ENCODE results near the gene MYL12A.

The MYL12A gene

DNA sequence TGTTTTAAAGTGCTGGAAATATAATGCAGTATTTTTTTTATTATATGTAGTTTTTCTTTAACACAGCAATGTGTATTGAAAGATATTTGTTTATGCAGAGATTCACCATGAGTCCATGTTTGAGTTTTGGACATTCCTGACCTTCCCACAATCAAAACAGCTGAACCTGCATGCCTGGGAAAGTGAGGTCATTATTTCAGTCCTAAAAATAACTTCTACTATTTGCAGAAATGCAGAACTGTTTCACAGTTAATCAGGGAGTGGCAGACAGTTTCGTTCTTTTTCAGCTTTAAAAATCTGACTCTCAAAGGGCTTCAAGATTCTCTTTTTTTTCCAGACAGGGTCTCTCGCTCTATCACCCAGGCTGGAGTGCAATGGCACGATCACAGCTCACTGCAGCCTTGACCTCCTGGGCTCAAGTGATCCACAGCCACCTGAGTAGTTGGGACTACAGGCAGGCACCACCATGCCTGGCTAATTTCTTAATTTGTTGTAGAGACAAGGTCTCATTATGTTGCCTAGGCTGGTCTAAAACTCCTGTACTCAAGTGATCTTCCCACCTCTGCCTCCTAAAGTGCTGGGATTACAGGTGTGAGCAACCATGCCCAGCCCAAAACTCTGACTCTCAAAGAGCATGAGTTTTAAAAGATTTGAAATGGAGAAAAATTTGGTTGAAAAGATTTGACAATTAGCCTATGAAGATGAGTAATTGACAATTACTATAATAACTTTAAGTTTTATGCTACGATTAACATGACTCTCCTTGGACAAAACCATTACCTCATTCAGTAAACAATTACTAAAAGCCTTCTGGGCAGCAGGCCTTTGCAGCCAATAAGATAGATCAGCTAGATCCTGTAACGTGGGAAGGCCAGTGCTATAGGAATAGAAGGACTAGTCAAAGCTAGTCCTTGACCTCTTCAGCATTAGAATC, 9.4 kb downstream of the MYL12A start:
- DNase-seq: no peak

DNA sequence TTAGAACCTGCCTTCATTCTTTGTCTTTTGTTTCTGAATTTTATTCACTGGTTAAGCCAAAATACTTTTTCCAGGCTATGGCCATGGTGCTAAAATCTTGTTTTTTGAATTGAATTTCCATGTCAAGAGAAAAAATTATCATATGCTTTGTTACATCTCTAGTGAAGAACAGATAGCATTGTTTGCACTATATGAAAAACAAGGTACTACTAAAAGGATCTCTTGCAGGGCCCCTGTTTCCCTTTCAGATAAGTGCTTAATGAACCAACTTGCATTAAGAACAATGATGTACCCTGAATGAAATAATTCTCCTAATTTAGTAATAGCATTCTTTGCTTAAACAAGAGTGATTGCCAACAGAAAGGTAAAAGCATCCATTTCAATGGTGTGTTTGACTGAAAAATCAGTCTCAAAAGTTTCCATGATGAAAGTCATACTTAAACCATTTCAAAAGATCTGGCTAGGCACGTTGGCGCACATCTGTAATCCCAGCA, 10.1 kb downstream of the MYL12A start:
- DNase-seq: no peak

DNA sequence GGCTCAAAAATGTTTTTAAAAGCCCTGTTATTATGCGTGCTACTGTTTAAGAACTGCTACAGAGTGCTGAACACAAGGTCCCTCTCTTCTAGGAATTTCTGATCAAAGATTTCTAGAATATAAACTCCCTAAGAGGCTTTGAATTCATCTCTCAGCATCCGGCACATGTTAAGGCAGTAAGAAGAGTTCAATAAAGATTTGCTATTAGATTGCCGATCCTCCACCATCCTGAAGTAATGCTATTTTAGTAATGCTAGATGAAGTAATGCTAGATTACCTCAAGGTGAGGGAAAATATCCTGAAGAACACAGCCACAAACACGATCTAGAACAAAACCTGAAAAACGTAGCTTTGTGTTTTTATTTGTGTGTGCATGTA, 13.4 kb downstream of the MYL12A start:
- DNase-seq: no peak

DNA sequence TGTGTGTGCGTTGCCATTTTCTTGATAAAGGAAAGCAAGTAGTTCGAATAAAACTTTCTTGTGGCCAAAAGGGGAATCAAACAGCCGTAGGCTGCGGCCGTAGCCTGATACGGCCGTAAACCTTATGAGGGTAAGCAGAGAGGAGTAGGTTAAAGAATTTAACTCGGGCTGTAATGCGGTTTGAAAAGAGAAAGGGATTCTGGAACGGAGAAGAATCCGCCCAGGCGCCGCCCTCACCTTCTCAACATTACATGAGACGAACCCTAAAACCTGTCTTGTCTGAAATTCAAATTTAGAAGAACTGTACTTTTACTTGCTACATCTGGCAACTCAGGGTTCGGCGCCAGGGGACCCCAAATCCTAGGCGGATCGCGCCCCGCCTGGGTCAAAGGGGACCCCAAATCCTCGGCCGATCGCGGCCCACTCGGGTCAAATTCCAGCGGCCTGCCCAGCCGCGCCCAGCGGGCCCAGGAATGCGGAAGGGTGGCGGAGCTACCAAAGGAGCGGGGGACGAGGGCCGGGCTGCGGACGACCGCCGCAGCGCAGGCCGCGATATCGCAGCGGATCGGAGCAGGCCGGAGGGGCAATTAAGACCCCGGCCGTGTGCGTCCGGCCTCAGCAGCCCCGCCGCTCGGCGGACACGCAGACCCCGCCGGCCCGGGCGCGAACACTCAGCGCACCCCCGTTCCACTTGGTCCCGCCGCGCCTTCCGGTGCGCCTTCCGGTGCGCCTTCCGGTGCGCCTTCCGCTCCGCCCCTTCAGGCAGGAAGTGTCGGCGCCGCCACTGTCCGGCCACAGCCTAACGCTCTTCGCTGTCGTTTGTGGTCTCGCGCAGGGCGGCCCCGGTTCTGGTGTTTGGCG, 14.0 kb downstream of the MYL12A start, which contains the start of gene MYL12B:
MYL12B (plus strand) TSS at position 761 of the 861 bp plus-strand sequence. CDS start 10,766 bp downstream, outside the sequence.
- peak; percentile 71 for DNase-seq

DNA sequence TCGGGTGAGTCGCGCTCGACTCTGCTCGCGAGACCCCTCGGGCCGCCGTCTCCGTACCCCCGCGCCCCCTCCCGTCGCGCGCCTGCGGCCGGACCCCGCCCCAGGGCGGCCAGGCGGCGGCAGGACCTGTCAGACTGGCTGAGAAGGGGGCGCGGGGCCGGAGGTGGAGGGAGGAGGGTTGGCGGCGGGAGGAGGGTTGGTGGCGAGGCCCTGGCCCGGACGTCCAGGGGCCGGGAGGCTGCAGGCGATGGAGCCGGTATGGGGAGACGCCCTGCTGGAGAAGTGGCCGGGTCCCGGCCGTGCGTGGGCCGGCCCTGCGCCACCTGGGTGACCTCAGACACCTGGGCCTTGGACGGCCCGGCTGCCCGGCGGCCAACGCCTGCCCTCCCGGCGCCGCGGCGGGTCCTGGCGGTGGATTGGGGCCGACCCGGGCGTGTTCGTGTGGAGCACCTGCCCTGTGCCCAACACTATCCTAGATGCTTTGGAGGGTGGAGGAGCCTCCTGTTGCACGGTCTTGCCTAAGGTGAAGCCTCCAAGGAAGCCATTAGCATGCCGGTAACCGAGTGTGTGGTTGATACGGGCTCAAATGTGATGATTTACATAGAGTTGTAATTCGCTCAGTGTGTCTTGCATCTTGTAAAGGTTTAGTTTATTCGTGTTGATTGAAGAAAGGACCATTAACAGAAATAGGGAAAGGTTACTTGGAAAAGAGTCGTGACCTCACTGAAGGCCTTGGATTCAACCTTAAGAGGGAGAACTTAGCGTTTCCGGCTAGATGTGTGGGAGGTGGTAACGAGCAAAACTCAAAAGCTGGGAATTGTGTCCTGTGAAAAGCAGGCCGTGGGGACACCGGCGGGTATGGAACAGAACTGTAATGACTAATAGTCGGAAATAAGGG, 14.9 kb downstream of the MYL12A start:
- DNase-seq: no peak

DNA sequence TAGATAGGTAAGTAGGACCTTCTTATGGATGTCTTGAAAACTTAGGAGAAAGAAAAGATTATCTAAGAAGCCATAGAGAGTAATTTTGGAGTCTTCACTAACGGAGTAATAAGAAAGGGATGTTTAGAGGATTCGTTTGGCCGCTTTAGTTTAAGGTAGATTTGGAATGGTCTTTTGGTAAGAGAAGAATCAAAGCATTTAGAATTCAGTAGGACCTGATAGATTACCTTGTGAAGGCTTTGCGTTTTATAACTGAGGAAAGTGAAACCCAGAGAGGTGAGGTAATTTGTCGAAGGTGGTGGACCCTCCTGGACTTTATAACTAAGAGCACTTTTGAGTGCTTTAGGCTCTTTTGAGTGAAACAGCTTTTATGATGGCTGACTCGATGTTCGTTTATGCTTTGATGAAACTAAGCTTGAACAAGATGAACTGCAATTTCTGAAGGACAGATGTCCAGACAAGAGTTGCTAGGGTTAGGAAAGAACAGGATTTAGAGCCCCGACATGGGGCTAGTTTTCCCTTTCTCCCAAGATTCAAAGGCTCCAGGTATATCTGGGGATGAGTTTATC, 15.6 kb downstream of the MYL12A start:
- no peak for DNase-seq

DNA sequence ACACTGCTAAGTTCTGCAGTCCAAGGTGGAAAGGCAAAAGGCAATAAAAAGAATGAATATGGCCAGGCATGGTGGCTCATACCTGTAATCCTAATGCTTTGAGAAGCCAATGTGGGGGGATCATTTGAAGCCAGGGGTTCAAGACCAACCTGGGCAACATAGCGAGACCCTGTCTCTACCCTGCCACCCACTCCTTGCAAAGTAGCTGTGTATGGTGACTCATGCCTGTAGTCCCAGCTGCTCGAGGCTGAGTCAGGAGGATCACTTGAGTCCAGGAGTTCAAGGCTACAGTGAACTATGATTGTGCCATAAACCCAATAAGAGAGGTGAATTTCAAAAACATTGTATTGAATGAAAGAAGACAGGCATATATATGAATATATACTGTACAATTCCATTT, 16.8 kb downstream of the MYL12A start:
- no peak for DNase-seq

DNA sequence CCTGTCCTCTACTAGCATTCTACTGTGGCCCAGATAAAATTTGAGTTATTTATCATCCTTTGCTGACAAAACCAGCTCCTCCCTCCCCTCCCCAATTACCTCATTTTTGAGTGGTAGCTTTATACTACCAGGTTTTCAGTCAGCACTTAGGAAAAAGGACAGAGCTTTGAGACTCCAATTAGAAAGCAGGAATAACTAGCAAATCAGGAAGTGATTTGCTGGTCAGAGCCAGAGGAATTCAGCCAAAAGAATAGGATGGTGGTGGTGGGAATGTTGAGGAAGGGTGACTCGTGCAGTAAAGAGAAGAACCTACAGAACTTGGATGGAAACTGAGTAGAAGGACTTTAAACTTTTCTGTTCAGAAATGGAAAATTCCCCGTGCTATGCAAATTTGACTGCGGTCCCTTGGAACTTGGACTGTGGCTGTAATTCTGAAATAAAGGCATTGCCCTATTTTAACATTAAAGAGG, 18.0 kb downstream of the MYL12A start:
- no peak for DNase-seq

DNA sequence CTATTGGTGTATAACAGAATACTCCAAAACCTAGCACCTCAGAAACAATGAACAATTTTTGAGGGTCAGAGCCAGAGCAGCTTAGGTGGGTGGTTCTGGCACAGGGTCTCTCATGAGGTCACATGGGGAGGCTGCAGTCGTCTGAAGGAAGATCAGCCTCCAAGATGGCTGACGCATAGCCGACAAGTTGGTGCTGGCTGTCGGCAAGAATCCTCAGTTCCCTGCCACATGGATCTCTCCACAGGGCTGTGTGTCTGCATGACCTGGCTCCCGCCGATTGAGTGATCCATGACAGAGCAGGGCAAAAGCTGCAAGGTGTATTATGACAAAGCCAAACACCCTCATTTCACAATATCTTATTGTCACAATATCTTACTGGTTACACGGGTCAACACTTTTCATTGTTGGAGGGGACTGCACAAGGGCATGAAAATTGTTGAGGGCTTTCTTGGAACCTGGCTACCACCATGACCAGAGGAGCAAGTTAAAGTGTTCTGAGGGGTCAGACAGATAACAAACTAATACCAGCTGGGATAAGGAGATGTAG, 18.5 kb downstream of the MYL12A start:
- DNase-seq: no peak

DNA sequence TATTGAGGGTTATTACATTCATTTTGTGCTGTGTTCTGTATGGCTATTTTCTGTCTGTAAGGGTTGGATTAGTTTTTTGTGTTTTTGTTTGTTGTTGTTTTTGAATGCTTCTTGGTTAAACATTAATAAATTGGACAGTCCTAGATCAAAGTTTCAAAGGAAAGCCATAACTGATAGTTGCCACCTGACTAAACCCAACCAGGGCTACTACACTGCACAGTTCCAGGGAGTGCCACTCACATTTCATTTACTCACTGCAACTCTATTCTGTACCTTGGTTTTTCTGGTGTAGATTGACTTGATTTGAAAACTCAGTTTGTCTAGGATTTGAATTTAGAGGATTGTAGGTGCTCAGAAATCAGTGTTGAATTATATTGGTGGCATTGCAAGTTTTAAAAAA, 20.7 kb downstream of the MYL12A start:
- no peak for DNase-seq

DNA sequence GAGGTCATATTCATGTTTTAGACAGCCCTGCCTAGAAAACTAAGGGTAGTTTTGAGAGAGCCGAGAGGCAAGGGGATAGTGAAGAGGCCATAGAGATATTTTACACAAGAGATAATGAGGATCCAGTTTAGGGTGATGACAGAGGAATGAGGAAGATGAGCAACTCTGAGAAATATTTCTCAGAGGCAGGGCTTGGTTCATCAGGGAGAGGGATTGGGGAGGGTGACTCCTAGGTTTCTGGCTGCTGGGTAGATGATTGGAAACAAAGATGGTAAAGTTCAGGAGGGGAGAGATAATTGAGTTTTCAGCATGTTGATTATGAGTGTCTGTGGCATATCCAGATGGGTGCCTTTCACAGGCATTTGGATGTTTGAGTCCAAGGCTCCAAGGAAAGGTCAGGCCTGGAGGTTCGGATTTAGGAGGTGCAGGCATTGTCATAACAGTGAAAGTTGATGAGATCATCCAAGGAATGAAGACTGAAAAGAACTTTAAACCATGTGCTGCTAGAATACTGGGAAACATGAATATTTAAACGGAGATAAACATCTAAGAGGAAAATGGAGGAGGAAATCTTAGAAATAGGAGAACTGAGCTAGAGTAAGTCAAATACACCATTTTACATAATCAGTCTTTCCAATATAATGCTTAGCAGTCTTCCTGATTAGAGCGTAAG, 21.8 kb downstream of the MYL12A start:
- no peak for DNase-seq

DNA sequence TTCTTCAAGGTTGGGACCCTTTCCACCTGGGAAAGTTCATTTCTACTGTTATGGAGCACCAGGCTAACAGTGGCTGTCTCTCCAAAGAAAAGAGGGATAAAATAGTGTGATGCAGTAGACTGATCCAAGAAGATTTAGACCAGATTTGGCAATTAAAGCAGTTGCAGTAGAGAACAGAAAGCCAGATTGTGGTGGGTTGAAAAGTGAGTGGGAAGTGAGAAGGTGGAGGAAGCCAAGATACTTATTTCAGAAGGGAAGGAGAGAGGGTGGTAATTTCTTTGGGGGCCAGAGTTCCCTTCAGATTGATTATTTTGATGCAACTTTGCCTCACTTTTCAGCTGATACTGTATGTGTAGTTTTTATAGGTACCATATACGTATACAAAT, 22.3 kb downstream of the MYL12A start:
- DNase-seq: no peak

DNA sequence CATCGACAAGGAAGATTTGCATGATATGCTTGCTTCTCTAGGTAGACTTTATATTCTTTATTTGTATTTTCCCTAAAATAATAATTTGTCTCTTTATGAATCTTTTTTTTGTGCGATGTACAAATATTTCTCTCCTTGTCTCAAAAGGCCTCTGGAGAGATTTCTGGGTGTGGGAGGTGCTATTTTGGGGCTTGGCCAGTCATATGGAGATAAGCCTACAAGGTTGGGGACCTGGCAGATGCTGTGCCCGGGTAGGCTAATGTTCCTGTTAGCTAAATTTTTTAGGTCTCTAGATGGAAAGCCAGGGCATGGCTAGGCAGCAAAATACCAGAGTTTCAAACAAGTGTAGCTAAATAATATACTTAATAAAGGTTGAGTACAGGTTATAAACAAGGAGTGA, 25.4 kb downstream of the MYL12A start:
- no peak for DNase-seq

DNA sequence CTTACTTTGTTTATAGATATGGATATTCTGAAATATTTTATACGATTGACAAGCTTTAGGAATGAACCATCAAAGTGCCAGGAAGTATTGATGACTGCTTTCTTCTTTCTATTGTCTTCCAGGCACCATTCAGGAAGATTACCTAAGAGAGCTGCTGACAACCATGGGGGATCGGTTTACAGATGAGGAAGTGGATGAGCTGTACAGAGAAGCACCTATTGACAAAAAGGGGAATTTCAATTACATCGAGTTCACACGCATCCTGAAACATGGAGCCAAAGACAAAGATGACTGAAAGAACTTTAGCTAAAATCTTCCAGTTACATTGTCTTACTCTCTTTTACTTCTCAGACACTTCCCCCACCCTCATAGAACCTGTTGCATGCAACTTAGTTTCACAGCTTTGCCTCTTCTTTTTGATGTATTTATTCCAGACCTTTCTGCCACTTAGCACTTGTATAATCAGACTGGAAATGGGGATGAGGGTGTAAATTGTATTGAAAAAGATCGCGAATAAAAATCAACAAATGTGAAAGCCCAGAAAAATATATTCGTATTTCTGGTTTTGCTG, 30.1 kb downstream of the MYL12A start:
- DNase-seq: peak; percentile 20

DNA sequence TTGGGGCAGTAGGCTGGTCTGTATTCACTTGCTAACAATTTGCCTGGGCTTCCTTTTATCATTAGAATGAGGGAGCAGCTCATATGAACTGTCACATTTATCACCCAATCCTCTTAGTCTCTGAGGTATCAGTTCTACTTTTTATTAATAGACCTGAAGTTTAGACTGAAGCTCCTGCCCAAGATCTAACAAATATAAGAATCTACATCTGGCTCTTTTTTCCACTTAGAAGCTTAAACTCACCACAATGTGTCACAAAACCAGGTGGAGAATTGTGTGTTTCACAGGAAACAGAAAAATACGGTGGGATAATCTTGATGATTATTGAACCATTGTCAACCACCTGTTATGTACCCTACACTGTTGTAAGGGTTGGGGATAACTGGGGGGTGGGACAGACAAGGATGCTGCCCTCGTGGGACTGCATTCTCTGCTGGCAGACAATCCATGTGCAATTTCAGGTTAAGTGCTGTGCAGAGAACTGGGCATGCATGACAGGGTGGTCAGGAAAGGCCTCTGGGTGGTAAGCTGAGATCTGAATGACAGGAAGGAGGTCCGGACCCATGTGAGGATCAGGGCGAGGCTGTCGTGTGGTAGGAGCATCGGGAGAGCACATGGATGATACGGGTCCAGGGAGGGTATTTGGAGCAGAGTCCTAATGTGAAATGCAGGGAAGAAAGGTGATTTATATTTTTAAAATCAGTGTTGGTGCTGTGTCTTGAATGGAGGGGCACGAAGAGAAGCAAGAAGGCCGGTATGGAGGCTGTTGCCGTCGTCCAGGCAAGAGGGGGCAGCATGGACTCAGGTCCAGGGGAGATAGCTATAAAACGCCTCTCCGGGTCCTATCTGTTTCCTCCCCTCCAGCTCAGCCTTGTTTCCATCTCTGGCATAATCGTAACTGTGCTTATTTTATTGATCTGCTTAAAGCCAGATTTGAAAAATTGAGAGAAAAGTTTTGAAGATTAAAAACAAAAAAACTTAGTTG, 31.9 kb downstream of the MYL12A start:
- DNase-seq: no peak

DNA sequence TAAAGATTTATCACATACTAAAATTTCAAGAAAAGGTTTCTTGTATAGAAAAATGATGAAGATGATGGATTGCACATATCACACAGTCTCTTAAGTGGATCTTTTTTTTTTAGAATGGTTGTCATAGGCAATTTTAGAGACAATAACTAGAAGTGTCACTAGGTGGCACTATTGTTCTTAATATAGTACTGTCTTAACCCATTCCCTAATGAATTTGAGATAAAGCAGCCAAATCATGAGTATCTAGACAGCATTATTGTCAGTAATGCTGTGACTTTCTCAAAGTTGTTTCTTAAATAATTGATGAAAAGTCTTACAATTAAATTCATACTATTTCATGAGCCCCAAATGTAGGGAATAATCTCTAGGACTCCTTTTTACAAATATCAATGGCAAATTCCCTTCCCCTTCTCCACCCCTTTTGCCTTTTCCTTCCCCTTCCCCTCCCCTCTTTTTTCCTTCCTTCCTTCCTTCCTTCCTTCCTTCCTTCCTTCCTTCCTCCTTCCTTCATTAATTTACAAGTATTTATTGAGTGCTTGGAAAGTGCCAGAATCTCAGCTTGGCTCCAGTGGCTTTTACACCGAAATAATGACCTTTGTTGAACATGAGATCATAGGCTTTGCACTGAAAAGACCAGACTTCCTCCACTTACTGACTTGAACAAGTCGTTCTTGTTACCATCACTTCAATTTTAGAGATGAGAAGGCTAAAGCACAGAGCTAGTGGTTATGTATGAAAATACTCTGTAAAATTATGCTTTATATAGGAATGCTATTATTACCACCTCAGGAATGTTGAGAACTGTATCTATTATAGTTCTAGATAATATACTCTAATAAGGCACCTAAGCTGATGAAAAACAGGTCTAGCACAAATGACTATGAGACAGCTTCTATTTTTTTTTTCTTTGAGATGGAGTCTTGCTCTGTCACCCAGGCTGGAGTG, 34.1 kb downstream of the MYL12A start:
- DNase-seq: peak; percentile 94

DNA sequence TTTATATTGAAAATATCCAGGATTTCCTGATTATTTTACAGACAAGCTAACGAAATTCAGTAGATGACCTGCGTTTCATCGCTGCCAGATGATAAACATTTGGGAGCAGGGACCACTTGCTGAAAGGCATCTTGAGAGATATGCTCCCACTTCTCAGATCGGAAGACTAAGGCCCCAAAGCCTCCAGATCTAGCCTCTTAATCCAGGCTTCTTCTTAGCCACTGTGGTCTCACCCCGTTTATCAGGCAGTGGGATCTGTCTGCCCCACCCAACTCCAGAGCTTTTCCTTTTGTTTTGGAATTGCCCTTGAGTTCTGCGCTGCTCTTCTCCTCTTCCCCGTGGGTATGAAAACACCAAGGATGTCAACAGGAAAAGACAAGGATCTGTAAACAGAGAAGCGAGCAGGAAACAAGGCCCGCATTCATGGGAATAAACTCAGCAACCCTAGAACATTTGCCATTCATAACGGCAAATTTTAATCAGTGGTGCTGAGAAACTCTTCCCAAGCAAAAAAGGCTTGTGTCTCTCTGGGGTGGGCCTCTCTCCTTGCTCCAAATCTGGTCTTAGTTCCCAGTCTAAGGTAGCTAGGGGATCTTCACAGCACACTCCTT, 35.8 kb downstream of the MYL12A start:
- no peak for DNase-seq

DNA sequence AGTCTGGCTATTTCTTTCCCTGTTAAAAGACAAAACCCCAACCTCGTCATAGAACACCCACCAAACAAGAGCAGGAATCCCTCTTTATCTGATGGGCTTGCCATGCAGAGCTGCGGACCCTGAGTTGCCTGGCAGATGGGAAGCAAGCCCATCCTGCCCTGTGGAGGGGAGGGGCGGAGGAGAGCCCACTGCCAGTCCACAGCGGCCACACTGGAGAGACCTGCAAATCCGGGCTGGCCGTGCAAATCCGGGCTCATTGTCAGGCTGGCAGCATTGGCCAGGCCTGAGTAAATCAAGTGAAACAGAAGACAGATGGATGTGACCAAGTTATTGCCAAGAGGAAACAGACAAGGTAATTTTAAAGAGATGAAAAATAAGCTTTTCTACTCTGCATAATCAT, 36.3 kb downstream of the MYL12A start:
- DNase-seq: no peak
